ENCODE data around the gene ZKSCAN8. TPM values are rescaled to one million over a fixed set of nuclear protein-coding genes. Genes with fewer than 3 reads are reported as not detected.

Gene ZKSCAN8
- total and polyA plus RNA-seq, 7 donors: 1.6 to 12.5 (median 7.7) TPM

DNA sequence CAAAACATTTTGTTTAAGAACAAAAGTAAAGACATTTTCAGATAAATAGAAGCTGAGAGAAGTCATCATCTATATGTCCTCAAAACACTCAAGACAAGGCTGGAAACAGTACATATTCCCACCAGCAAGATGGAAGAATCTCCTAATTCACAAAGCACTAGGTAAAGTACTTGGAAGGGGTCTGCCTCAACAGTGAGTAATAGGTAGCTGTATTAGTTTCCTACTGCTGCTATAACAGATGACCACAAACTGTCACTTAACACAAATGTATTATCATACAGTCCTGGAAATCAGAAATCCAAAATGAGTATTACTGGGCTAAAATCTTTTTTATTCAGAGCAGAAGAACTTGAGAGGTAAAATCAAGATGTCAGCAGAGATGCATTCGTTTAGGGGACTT is 40.6 kb downstream of the ZKSCAN8 start:
- Histone ChIP-seq H3K4me1 (no peaks in the 10 kb centered on the region), H3K27ac (no peak overlapping the region), H3K27me3 (ENCODE audit: insufficient read depth in 3 of 3, low read length in 2 of 3) (peaks cover 0 to 3% (median under 1%) of the 10 kb centered on the region in 3 donors), H3K4me3 (no peak overlapping the region), H3K9me3 (peaks cover 8% of the 10 kb centered on the region), H3K36me3 (ENCODE audit: insufficient read depth in 1 of 2, low read depth in 1 of 2) (no peaks in the 10 kb centered on the region)
- TF ChIP-seq, protein P1, sequence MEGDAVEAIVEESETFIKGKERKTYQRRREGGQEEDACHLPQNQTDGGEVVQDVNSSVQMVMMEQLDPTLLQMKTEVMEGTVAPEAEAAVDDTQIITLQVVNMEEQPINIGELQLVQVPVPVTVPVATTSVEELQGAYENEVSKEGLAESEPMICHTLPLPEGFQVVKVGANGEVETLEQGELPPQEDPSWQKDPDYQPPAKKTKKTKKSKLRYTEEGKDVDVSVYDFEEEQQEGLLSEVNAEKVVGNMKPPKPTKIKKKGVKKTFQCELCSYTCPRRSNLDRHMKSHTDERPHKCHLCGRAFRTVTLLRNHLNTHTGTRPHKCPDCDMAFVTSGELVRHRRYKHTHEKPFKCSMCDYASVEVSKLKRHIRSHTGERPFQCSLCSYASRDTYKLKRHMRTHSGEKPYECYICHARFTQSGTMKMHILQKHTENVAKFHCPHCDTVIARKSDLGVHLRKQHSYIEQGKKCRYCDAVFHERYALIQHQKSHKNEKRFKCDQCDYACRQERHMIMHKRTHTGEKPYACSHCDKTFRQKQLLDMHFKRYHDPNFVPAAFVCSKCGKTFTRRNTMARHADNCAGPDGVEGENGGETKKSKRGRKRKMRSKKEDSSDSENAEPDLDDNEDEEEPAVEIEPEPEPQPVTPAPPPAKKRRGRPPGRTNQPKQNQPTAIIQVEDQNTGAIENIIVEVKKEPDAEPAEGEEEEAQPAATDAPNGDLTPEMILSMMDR (IDR thresholded peaks at IDR 0.05): no peak
- 48 to 67% (median 52%) methylated on average over 1 of the region's 1 CpG for WGBS, 3 donors
- intact Hi-C loops (cut with DNase I): no loop called here
- ATAC-seq (no peak), DNase-seq (no peak)

DNA sequence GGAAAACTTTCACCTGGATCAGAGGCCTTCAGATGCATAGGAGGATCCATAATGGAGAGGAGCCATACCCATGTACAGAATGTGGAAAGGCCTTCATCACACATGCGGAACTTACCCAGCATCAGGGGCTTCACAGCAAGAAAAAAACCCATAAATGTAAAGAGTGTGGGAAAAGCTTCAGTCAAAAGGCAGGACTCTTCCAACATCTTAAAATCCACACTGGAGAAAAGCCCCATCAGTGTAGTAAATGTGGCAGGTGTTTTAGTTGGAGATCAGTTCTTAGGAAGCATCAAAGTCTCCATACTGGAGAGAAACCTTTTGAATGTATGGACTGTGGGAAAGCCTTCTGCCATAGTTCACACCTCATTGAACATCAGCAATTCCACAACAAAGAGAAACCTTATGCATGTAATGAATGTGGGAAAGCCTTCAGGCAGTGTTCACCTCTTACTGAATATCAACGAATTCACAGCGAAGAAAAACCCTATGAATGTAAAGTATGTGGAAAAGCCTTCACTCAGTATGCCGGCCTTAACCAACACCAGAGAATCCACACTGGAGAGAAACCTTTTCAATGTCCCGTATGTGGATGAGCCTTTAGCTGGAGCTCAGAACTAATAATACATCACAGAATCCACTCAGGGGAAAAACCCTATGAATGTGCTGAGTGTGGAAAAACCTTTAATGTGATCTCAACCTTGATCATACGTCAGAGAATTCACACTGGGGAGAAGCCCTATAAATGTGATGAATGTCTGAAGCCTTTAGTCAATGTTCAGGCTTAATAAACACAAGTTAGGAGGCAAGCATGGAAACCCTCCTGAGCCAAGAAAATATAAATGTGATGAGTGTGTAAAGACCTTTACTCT is 46.7 kb downstream of the ZKSCAN8 start:
- TF ChIP-seq, protein P1 (IDR thresholded peaks at IDR 0.05): no peak
- H3K9me3 ChIP-seq: peaks cover 34% of the 10 kb centered on the region
- DNase-seq: no peak
- H3K27me3 ChIP-seq (ENCODE audit: insufficient read depth in 3 of 3, low read length in 2 of 3): peaks cover 0 to 2% (median 0%) of the 10 kb centered on the region in 3 donors
- 73 to 82% (median 76%) methylated on average over 6 of the region's 6 CpGs for WGBS, 3 donors
- no peaks in the 10 kb centered on the region for H3K36me3 ChIP-seq (ENCODE audit: insufficient read depth in 1 of 2, low read depth in 1 of 2)
- ATAC-seq: no peak
- H3K27ac ChIP-seq: no peak overlapping the region
- no peaks in the 10 kb centered on the region for H3K4me1 ChIP-seq
- no peak overlapping the region for H3K4me3 ChIP-seq
- intact Hi-C loops (cut with DNase I): no loop called here

DNA sequence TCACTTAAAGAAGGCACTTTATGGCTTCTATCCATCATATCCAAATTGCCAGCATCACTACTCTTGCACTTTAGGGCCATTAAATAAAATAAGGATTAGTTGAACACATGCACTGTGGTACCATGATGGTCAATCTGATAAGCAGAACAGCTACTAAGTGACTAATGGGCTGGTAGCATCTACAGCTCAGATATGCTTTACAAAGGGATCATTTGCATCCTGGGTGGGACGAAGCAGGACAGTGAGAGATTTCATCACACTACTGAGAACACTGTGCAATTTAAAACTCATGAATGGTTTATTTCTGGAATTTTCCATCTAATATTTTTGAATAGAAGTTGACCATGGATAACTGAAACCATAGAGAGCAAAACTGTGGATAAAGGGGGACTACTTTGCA is 58.3 kb downstream of the ZKSCAN8 start:
- Histone ChIP-seq H3K9me3 (peaks cover 5% of the 10 kb centered on the region), H3K27me3 (ENCODE audit: insufficient read depth in 3 of 3, low read length in 2 of 3) (peaks cover 2 to 52% (median 8%) of the 10 kb centered on the region in 3 donors), H3K4me1 (no peaks in the 10 kb centered on the region), H3K4me3 (no peak overlapping the region), H3K36me3 (ENCODE audit: insufficient read depth in 1 of 2, low read depth in 1 of 2) (no peaks in the 10 kb centered on the region), H3K27ac (no peak overlapping the region)
- TF ChIP-seq, protein P1 (IDR thresholded peaks at IDR 0.05): no peak
- intact Hi-C loops (cut with DNase I): no loop called here
- no peak for DNase-seq
- 52 to 65% (median 58%) methylated on average over 1 of the region's 1 CpG for WGBS, 3 donors
- no peak for ATAC-seq

DNA sequence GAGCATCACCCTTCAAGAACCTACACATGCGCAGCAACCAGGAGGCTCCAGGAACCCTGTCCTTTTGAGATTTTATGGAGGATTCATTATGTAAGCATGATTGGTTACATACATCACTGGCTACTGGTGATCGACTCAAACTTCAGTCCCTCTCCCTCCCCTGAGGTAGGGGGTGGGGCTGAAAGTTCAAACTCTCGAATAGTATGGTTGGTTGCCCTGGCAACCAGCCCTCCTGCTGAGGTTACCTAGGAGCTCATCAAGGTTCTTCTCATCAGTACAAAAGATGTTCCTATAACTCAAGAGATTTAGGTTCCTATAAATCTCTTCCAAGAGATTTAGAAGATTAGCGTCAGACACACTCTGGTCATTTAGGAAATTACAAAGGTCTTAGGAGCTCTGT is 61.5 kb downstream of the ZKSCAN8 start:
- TF ChIP-seq, protein P1 (IDR thresholded peaks at IDR 0.05): no peak
- Histone ChIP-seq H3K27me3 (ENCODE audit: insufficient read depth in 3 of 3, low read length in 2 of 3) (peaks cover 14 to 74% (median 15%) of the 10 kb centered on the region in 3 donors), H3K27ac (no peak overlapping the region), H3K9me3 (peaks cover 5% of the 10 kb centered on the region), H3K4me1 (no peaks in the 10 kb centered on the region), H3K4me3 (no peak overlapping the region), H3K36me3 (ENCODE audit: insufficient read depth in 1 of 2, low read depth in 1 of 2) (no peaks in the 10 kb centered on the region)
- ATAC-seq: no peak
- intact Hi-C loops (cut with DNase I): no loop called here
- 28 to 35% (median 34%) methylated on average over 4 of the region's 4 CpGs for WGBS, 3 donors
- DNase-seq: no peak
